C4-2B (cell line): ENCODE measurements around the gene FRMD1.

Experiments
- H3K27ac ChIP-seq: fragments of 450-650 bp; 2 replicates; pipeline ENCODE4 v1.5.1; 2017
- ZFX ChIP-seq: fragments of 450-650 bp; IDR thresholded peaks from 2 replicates; pipeline ENCODE4 v1.6.1; 2017
- TF ChIP-seq, protein P1 (sequence below): fragments of 450-650 bp; conservative IDR thresholded peaks from 2 replicates; pipeline ENCODE4 v1.5.1; 2017; ENCODE audit warnings: mild to moderate bottlenecking

The FRMD1 gene

DNA sequence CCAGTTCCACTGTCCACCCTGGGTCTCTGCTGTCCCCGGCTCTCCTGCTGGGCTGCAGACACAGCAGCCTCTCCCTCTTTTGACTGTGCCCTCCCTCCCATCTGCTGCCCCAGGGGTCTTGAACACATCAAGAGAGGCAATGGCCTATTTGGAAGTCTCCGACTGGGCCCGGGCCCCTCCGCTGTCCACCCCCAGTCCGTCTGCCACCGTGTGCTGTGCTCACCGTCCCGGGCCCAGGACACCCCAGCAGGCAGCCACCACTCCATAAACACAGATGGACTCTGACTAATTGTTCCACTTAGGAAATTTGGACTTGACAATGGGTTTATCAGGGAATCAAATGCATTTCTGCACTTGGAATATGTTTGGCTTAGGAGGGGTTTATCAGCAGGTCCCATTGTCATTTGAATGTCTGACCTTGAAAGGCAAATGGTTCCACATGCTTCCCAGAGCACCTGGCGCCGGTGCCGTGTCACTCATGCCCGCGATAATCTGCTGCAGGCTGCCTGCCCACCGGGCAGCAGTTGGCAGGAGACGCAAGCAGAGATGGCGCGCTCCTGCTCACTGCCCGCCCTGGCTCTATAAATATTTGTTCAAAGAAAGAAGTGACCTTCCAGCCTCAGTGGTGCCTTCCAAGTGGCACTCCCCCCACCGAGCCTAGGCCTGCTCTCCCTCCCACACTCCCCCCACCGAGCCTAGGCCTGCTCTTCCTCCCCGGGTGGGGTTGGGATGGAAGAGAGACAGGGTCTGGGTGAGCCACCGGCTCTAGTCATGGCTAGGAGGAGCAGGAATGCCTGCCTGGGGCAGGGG is 18.8 kb upstream of the FRMD1 start:
- TF ChIP-seq ZFX = no peak
- TF ChIP-seq, protein P1, sequence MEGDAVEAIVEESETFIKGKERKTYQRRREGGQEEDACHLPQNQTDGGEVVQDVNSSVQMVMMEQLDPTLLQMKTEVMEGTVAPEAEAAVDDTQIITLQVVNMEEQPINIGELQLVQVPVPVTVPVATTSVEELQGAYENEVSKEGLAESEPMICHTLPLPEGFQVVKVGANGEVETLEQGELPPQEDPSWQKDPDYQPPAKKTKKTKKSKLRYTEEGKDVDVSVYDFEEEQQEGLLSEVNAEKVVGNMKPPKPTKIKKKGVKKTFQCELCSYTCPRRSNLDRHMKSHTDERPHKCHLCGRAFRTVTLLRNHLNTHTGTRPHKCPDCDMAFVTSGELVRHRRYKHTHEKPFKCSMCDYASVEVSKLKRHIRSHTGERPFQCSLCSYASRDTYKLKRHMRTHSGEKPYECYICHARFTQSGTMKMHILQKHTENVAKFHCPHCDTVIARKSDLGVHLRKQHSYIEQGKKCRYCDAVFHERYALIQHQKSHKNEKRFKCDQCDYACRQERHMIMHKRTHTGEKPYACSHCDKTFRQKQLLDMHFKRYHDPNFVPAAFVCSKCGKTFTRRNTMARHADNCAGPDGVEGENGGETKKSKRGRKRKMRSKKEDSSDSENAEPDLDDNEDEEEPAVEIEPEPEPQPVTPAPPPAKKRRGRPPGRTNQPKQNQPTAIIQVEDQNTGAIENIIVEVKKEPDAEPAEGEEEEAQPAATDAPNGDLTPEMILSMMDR = no peak
- H3K27ac ChIP-seq = no peak overlapping the region

- no peak for TF ChIP-seq ZFX
- TF ChIP-seq, protein P1 = no peak
- H3K27ac ChIP-seq = no peak overlapping the region
These were observed 18.2 kb upstream of the FRMD1 start for GRCh38 chr6:168097221-168097620.

GRCh38 chr6:168096271-168096764 is 17.3 kb upstream of the FRMD1 start:
- H3K27ac ChIP-seq = no peak overlapping the region
- no peak for TF ChIP-seq ZFX
- TF ChIP-seq, protein P1 = no peak

DNA sequence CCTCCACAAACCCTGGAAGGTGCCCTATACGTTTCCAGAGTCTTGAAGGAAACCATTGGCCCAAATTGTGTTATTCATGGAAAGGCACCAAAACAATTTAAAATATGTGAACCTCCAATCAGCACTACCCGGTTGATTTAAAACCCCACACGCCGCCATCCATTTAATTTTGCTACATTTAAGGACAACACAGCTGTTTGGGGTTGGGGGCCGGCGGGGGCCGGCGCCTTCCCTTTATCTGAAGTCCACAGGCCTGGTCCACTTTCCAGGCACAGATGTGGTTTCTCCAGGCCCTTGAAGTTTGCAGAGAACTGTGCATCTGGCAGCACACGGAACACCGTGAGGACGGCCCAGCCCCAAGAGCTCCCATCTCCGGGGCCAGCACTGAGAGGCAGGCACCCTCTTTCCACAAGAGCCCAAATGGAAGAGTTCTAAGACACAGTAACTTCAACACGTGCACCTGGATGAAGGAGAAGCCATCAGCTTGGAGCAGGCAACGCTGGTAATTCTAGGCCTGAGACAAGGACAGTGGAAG is 16.8 kb upstream of the FRMD1 start:
- H3K27ac ChIP-seq = no peak overlapping the region
- no peak for TF ChIP-seq ZFX
- TF ChIP-seq, protein P1 = no peak

DNA sequence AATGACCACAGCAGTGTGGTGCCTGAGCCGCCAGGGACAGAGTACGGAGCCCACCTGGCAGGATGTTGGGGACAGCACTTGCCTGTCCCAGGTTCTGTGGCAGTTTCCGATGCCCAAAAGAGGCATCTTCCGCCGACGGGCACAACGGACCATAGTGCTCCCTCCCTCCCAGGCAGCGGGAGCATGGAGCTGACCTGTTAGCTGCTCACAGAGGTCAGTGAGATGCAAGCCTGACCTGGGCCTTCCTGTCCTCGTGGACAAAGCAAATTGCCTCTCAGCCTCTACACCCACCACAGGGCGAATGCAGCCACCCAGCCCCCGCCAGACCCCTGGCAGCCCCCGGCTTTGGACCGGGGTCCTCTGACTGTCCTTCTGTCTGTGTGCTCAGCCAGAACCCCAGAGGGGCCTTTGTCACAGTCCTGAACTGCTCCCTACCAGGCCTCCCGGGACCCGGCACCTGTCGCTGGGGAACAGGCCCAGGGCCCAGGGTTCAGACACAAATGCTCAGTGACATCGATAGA is 16.2 kb upstream of the FRMD1 start:
- no peak for TF ChIP-seq ZFX
- TF ChIP-seq, protein P1 = no peak
- no peak overlapping the region for H3K27ac ChIP-seq

DNA sequence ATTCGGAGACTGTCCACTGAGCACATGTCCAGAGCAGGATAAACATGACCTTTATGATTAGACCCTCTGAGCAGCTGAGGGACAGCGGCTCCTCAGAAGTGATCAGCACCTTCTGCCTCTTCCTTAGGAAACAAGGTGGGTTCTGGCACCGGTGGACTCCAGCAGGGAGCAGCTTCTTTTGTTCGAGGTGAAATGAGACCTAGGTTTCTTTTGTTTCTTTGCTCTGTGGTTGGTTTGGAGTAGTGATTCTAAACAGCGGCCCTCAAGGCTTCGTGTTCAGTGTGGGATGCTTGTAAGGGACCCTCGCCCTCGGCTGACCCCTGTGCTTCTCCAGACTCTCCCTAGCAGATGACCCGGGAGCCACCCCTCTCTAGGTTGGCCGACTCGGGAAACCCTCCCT is 14.6 kb upstream of the FRMD1 start:
- TF ChIP-seq, protein P1 = no peak
- TF ChIP-seq ZFX = no peak

GRCh38 chr6:168093071-168093505 is 14.1 kb upstream of the FRMD1 start:
- no peak for TF ChIP-seq ZFX
- TF ChIP-seq, protein P1 = no peak

More for the DNA sequence above, 14.6 kb upstream of the FRMD1 start:
- H3K27ac ChIP-seq = no peak overlapping the region

More at GRCh38 chr6:168093071-168093505, 14.1 kb upstream of the FRMD1 start:
- no peak overlapping the region for H3K27ac ChIP-seq
